ENCODE results near the gene MARK1.

GRCh38 chr1:220631238-220631815, 103.4 kb downstream of the MARK1 start:
- no peak for TF ChIP-seq CTCF (IDR thresholded peaks at IDR 0.05)
- TF ChIP-seq SIN3A (IDR thresholded peaks at IDR 0.05; ENCODE audit: borderline replicate concordance, insufficient read depth, low read depth, low read length), result no peak

Data from Panc1 (cell line).